Mesothelial cell of epicardium (in vitro differentiated cells): ENCODE data around the gene SLC6A7. TPM values are rescaled to one million over a fixed set of nuclear protein-coding genes. Genes with fewer than 3 reads are reported as not detected.

Experiments
- DNase-seq, 2 experiments: peaks; one replicate each; pipeline ENCODE4 v3.0.0; 2021; ENCODE audit warnings: low spot score in 2 of 2; ENCODE audit not compliant: unreplicated experiment in 2 of 2
- H3K27ac Mint-ChIP-seq: 2 replicates; pipeline ENCODE4 v1.8.0; 2021; ENCODE audit warnings: mixed read lengths
- H3K27me3 Mint-ChIP-seq: 2 replicates; pipeline ENCODE4 v1.8.0; 2021; ENCODE audit warnings: low read depth, mixed read lengths
- H3K36me3 Mint-ChIP-seq: 2 replicates; pipeline ENCODE4 v1.8.0; 2021; ENCODE audit warnings: mixed read lengths
- H3K4me1 Mint-ChIP-seq: 2 replicates; pipeline ENCODE4 v1.8.0; 2021; ENCODE audit warnings: mixed read lengths
- H3K4me3 Mint-ChIP-seq: 2 replicates; pipeline ENCODE4 v1.8.0; 2021; ENCODE audit warnings: mild to moderate bottlenecking, moderate library complexity, mixed read lengths
- H3K9me3 Mint-ChIP-seq: 2 replicates; pipeline ENCODE4 v1.8.0; 2021; ENCODE audit warnings: mixed read lengths
- CTCF ChIP-seq: fragments of 200-600 bp; sonication (generic); IDR thresholded peaks from one replicate; pipeline ENCODE4 v1.5.0; 2021; ENCODE audit warnings: antibody characterized with exemption; ENCODE audit not compliant: unreplicated experiment
- total RNA-seq: library from RNA; stranded (reverse); gene quantifications from 3 replicates; pipeline ENCODE4 v1.2.1, GENCODE V29; 2021

Gene SLC6A7
- total RNA-seq, 1 donor from 2014 or later = not detected

DNA sequence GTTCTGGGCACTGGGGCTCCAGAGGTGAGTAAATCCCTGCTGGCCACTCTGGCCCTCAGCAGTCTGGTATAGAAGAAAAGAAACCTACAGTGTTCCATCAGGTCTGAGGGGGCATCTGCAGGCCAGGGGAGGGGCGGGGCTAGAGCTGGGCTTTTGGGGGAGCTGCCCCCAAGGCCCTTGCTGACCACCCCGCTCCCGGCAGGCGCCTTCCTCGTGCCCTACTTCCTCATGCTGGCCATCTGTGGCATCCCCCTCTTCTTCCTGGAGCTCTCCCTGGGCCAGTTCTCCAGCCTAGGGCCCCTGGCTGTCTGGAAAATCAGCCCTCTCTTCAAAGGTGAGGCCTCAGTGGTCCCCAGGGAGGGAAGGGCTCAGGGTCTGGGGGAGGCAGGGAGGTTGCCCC lies 6.7 kb downstream of the SLC6A7 start:
- TF ChIP-seq CTCF = no peak
- Mint-ChIP-seq H3K27ac (no peak overlapping the region), H3K27me3 (peaks cover 43% of the 10 kb centered on the region), H3K36me3 (no peaks in the 10 kb centered on the region), H3K4me3 (no peak overlapping the region), H3K4me1 (peaks cover 7% of the 10 kb centered on the region), H3K9me3 (no peaks in the 10 kb centered on the region)
- no peak for DNase-seq

GRCh38 chr5:150196986-150197385 lies 7.1 kb downstream of the SLC6A7 start:
- TF ChIP-seq CTCF = no peak
- Mint-ChIP-seq H3K27me3 (peaks cover 38% of the 10 kb centered on the region), H3K36me3 (no peaks in the 10 kb centered on the region), H3K27ac (no peak overlapping the region), H3K4me3 (no peak overlapping the region), H3K9me3 (no peaks in the 10 kb centered on the region), H3K4me1 (peaks cover 7% of the 10 kb centered on the region)
- DNase-seq = no peak

DNA sequence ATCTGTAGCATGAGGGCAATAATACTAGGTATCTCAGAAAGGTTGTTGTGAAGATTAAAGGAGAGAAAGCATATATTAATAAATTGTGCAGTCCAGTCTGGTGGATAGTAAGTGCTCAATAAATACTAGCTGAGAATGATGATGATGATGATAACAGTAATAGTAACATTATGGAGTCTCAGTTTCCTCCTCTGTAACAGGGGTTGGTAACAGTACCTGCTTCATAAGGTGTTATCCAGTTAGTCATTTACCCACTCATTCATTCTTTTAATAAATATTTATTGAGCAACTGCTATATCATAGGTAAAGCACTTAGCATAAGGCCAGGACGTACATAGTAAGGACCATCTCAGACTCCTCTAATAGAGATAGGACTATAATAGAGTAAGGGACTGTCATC lies 7.6 kb downstream of the SLC6A7 start:
- Mint-ChIP-seq H3K9me3 (no peaks in the 10 kb centered on the region), H3K4me3 (no peak overlapping the region), H3K4me1 (peaks cover 7% of the 10 kb centered on the region), H3K27me3 (peaks cover 35% of the 10 kb centered on the region), H3K36me3 (no peaks in the 10 kb centered on the region), H3K27ac (no peak overlapping the region)
- no peak for TF ChIP-seq CTCF
- DNase-seq = no peak

- Mint-ChIP-seq H3K27ac (no peak overlapping the region), H3K27me3 (peaks cover 25% of the 10 kb centered on the region), H3K36me3 (no peaks in the 10 kb centered on the region), H3K9me3 (no peaks in the 10 kb centered on the region), H3K4me1 (peaks cover 3% of the 10 kb centered on the region), H3K4me3 (no peak overlapping the region)
- TF ChIP-seq CTCF = no peak
- DNase-seq = no peak
These were observed 12.6 kb downstream of the SLC6A7 start for GRCh38 chr5:150202501-150202900.

DNA sequence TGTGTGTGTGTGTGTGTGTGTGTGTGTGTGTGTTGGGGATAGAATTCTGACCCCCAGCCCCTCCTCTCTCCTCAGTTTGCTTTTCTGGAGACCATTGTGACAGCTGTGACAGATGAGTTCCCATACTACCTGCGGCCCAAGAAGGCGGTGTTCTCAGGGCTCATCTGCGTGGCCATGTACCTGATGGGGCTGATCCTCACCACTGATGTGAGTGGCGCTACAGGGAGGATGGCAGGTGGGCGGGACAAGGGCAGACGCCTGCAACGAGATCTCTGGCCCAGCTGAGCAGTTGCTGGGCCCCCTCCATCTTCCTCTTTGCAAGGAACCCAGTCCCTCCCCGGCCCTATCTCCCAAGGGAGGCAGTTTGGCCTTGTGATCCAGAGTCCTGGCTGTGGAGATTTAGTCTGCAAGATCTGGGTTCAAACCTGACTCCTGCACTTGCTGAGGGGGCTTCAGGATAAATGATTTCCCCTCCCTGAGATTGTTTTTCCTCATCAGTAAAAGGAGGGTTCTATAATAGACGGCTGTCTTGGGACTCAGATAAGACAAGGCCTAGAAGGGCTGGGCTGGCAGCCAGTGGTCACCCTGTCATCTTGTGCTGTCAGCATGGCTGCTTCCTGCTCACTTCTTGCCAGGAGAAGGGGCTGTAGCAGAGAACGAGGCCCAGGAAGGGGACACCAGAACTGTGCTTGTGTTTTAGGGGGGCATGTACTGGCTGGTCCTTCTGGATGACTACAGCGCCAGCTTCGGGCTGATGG lies 14.1 kb downstream of the SLC6A7 start:
- Mint-ChIP-seq H3K4me3 (no peak overlapping the region), H3K4me1 (peaks cover 5% of the 10 kb centered on the region), H3K9me3 (no peaks in the 10 kb centered on the region), H3K36me3 (no peaks in the 10 kb centered on the region), H3K27me3 (peaks cover 18% of the 10 kb centered on the region), H3K27ac (peak overlapping the region; percentile 30)
- TF ChIP-seq CTCF = no peak
- no peak for DNase-seq
